ENCODE measurements around the gene NELL2. TPM values are rescaled to one million over a fixed set of nuclear protein-coding genes. Genes with fewer than 3 reads are reported as not detected.

The NELL2 gene
- total RNA-seq, 1 donor, result 0.36 TPM

DNA sequence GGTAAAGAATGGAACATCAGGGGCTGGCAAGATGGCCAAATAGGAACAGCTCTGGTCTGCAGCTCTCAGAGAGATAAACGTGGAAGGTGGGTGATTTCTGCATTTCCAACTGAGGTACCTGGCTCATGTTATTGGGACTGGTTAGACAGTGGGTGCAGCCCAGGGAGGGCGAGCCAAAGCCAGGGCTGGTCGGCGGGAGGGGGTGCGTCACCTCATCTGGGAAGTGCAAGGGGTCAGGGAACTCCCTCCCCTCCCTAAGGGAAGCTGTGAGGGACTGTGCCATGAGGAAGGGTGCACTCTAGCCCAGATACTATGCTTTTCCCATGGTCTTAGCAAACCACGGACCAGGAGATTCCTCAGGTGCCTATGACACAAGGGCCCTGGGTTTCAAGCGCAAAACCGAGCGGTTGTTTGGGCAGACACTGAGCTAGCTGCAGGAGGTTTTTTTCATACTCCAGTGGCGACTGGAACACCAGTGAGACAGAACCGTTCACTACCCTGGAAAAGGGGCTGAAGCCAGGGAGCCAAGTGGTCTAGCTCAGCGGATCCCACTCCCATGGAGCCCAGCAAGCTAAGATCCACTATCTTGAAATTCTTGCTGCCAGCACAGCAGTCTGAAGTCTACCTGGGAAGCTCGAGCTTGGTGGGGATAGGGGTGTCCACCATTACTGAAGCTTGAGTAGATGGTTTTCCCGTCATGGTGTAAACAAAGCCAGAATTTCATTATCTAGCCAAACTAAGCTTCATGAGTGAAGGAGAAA is 317.6 kb downstream of the NELL2 start:
- H3K4me3 ChIP-seq (ENCODE audit: low read depth, low read length), result no peak overlapping the region
- TF ChIP-seq, protein P1, sequence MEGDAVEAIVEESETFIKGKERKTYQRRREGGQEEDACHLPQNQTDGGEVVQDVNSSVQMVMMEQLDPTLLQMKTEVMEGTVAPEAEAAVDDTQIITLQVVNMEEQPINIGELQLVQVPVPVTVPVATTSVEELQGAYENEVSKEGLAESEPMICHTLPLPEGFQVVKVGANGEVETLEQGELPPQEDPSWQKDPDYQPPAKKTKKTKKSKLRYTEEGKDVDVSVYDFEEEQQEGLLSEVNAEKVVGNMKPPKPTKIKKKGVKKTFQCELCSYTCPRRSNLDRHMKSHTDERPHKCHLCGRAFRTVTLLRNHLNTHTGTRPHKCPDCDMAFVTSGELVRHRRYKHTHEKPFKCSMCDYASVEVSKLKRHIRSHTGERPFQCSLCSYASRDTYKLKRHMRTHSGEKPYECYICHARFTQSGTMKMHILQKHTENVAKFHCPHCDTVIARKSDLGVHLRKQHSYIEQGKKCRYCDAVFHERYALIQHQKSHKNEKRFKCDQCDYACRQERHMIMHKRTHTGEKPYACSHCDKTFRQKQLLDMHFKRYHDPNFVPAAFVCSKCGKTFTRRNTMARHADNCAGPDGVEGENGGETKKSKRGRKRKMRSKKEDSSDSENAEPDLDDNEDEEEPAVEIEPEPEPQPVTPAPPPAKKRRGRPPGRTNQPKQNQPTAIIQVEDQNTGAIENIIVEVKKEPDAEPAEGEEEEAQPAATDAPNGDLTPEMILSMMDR (IDR thresholded peaks at IDR 0.05; ENCODE audit: insufficient read depth, low read length), result no peak
- no peak for DNase-seq (ENCODE audit: low read depth)

DNA sequence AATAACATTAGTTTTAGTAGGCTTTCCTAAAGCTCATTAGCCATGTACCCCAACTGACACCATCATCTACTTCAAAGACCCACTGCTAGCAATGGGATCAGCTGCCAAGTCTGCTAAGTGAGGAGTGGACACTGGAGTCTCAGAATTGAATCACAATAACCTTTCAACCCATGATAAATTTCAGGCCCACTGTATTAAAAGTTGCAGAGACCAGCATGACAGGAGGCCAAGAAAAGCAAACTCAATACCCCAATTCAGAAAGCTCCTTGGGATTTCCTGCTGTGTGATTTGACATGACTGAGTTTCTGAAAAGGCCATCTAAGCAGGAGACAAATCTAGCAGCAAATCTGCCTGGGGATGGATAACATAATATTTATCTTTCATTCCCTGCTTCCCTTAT is 320.7 kb downstream of the NELL2 start:
- no peak overlapping the region for H3K4me3 ChIP-seq (ENCODE audit: low read depth, low read length)
- TF ChIP-seq, protein P1 (IDR thresholded peaks at IDR 0.05; ENCODE audit: insufficient read depth, low read length), result no peak
- no peak for DNase-seq (ENCODE audit: low read depth)

DNA sequence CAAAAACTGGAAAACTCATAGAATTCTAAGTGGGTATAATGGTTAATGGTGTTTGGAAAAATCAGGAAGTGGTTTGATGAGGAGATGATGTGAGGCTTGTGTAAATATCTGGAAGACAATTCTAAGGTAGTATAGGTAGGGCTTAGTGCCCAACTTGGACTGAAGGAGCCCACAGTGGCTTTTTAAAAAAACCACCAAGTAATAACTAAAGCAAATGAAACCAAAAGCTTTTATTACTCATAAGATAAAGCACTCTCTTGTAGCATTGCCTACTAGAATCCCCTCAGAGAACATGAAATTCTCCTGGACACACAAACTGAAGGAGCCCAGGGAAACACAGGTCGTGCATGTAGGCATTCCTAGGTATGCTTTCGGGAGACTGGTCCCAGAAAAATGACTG is 324.5 kb downstream of the NELL2 start:
- no peak for DNase-seq (ENCODE audit: low read depth)
- no peak overlapping the region for H3K4me3 ChIP-seq (ENCODE audit: low read depth, low read length)
- TF ChIP-seq, protein P1 (IDR thresholded peaks at IDR 0.05; ENCODE audit: insufficient read depth, low read length), result no peak

DNA sequence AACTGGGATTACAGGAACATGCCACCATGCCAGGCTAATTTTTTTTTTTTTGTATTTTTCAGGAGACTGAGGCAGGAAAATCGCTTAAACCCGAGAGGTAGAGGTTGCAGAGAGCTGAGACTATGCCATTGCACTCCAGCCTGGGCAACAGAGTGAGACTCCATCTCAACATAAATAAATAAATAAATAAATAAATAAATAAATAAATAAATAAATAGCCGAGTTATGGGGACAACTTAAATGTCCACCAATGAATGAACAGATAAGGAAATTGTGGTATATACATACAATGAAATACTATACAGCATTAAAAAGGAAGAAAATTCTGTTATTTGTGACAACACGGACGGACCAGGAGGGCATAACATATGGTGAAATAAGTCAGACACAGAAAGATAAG is 325.7 kb downstream of the NELL2 start:
- H3K4me3 ChIP-seq (ENCODE audit: low read depth, low read length), result no peak overlapping the region
- TF ChIP-seq, protein P1 (IDR thresholded peaks at IDR 0.05; ENCODE audit: insufficient read depth, low read length), result no peak
- no peak for DNase-seq (ENCODE audit: low read depth)

DNA sequence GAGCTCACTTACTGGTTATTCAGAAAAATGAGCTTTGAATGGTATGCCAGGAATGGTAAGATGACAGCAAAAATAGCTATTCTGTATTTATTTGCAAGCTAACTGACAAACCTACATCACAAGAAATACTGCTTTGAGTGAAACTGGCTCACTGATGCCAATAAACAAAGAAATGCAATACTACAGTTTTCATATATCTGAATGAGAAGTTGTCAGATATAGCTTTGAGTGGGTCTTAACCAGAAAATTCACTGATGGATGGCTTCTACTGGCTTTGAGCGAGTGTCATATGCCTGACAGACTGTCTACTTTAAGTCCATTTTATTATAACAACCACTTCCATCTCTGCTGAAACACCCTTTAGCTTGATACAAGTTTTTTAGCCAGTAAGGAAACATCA is 330.1 kb downstream of the NELL2 start:
- TF ChIP-seq, protein P1 (IDR thresholded peaks at IDR 0.05; ENCODE audit: insufficient read depth, low read length), result no peak
- no peak for DNase-seq (ENCODE audit: low read depth)
- H3K4me3 ChIP-seq (ENCODE audit: low read depth, low read length), result no peak overlapping the region

DNA sequence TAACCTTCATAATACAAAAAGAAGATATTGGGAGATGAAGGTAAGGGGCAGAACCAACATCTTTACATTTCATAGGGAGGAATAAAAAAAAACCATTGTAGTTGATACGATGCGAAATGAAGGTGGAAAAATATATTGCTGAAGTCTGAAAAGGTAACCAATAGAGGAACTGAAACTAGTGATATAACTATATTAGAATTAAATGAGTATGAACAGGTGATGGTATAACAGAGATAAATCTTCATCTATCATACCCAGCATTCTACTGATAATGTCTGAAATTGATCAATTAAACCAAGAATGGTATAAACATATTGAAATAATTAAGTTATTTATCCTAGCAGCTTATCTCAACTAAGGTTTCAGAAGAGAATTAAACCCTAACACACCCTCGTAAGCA is 332.1 kb downstream of the NELL2 start:
- H3K4me3 ChIP-seq (ENCODE audit: low read depth, low read length), result no peak overlapping the region
- no peak for DNase-seq (ENCODE audit: low read depth)
- TF ChIP-seq, protein P1 (IDR thresholded peaks at IDR 0.05; ENCODE audit: insufficient read depth, low read length), result no peak

DNA sequence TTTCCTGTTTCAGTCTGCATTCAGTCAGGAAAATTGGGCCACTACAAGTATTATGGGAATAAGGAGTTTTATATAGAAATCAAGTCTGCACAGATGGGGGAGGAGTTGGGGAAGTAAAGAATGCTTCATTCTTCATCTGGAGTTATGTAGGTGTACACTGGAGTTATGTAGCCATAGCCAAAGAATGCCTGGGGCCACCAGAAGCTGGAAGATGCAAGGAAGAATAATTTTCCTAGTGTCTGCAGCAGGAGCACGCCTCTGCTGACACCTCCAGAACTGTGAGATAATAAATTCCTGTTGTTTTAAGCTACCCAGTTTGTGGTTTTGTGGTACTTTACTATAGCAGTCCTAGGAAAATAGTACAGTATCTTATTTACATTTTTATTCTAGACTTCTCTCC is 333.4 kb downstream of the NELL2 start:
- no peak overlapping the region for H3K4me3 ChIP-seq (ENCODE audit: low read depth, low read length)
- no peak for DNase-seq (ENCODE audit: low read depth)
- TF ChIP-seq, protein P1 (IDR thresholded peaks at IDR 0.05; ENCODE audit: insufficient read depth, low read length), result no peak
